Left ventricle myocardium superior (tissue), 1 donor: ENCODE data around the gene ANKS1B. TPM values are rescaled to one million over a fixed set of nuclear protein-coding genes. Genes with fewer than 3 reads are reported as not detected.
A peak's percentile ranks its signal among the peaks of the same experiment; 100 is the strongest.
"Not testable (repeated sequence)": the region's sequence is repeated elsewhere in the genome, so short reads cannot be mapped to it uniquely, and the experiment has no call there.

Experiments
- ATAC-seq: fragments of 200-7000 bp; cut with Tn5 transposase; one replicate; pipeline ENCODE4 v1.9.1; 2020; ENCODE audit warnings: mild to moderate bottlenecking, moderate library complexity
- DNase-seq: peaks from one replicate; pipeline ENCODE4 v3.0.0-alpha.2; 2020
- intact Hi-C: fragments of 100-400 bp; cut with micrococcal nuclease; formaldehyde crosslinking; loops from one replicate; pipeline ENCODE4 v1.11.0; 2022
- total RNA-seq: library from RNA; stranded (reverse); fragmentation: NEBNext Ultra II Directional; extraction: Animal tissue kit (Norgen Biotek cat#: 25700); gene quantifications from one replicate; pipeline ENCODE4 v1.2.1, GENCODE V29; 2021
- donor health status: DM: no; HTN: yes; CAD: no; lungs with severe emphysema.

ANKS1B gene
- total RNA-seq, 1 donor from 2014 or later = 2.5 TPM

DNA sequence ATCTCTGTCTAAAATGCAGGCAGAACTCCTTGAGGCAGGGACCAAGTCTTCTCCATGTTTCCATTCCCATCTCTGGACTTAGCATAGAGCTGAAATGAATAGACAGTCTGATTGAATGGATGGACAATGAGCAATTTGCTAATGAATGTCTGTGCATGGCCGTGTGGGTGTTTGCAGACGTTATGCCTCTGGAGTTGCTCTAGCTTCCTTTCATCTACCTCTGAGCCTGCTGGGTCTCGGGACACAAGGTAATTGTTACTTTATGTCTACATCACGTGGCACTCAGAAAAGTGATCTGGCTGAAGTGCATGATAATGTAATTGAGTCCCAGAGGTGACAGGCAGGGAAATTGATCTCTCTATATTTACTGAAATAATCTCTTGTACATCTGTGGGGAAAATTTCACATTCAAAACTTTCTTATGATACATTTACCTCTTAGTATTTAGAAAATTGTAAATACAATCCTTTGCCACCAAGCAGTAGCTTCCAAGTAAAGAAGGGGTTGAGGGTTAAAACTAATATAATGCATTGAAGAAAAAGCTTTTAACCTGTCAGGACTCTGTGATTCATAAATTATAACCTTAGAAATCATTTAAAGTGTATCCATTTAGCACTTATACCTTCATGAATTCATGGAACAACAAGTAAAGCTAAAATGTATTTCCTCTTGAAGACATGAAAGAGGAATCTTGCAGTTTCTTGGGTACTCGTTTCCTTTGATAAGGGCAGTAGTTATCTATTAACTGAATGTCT, 915.6 kb downstream of the ANKS1B start:
- intact Hi-C loops = no loop called here
- ATAC-seq (no peak), DNase-seq (no peak)

DNA sequence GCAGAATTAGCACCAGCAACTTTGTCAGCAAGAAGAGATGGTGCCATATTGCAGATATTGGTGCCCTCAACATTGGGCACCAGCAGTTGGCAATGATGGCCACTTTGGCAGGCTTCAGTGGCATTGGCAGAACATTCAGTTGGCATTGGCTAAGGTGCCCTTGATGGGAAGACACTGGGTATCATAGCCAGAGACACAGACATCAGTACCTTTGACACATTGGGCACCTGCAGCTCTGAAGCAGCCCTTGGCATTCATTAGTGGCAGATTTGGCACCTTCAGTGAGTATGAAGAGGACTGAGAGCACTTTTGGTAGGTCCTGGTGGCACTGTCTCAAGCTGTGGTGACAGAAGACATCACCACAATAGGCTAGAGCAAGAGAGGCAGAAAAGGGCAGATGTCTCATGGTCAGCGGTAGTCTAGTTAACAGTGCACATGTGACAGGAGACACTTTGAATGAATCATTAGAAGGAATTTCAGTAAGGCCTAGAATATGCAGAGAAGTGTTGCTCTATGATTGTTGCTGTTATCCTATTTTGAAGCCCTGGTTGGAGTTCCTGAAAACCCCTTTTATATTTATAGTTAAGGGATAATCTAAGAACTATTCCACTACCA, 917.5 kb downstream of the ANKS1B start:
- DNase-seq = no peak
- no peak for ATAC-seq
- intact Hi-C loops = no loop called here

DNA sequence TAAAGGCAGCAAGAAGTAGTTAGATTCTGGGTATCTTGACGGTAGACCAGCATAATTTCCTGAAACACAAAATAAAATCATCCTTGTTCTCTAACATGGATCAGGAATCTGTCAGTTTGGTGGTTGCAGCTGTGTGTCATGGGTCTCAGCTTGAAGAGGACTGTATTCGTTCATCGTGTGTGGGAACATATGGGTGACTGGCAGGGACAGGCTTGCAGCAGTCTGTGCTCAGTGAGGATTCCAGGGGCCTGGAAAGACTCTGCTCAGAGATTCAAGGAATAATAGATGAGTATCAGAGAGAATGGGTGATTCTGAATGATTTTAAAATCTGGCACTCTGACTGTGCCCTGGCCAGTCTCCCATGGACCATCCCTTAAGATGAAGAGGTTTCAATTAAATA, 918.0 kb downstream of the ANKS1B start:
- intact Hi-C loops = no loop called here
- DNase-seq (no peak), ATAC-seq (no peak)

DNA sequence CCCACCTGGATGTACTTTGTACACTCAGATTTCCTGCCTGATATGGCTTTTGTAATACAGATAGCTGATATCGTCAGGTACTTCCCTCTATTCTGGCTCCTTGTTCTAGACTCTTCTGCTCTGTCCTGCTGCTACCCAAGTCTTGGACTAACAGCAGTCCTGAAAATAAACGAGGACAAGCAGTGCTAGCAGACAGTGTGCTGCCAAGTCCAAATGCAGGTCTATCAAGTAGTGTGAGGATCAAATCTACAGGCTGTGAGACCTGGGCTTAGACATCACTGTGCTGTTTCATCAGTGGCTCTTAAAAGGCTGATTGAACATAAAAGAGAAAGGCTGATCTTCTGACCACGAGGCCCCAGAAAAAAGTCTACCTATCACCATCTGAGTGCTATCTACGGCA, 921.6 kb downstream of the ANKS1B start:
- ATAC-seq = no peak
- intact Hi-C loops = no loop called here
- no peak for DNase-seq

DNA sequence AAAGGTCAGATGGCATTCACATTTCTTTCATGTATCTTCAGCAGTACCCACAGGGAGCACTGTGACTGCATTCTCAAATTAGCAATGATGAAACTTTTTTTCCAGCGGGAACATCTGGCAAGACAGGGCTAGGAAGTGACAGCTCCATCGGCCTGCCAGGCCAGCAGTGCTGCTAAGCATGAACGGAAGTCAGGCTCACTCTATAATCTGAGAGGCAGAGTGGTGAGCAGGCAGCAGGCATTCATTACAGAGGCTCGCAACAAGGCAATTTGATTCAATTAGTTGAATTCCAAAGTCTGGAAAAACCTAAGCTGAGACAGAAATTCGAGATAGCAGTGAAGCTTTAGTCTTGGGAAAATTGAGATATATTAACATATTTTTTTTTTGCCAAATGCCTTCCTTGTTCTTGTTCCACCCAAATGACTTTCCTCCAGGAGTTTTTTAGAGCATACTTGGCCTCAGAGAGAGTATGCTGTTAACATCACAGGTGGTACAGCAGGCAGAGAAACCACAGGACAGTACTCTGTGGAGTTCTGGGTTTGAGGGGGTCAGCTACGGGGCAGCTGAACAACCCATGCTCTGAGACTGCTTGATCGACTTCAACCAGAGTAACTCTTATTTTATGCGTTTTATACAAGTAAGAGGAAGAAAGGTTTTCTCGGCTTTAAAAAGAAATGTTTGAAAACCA, 924.8 kb downstream of the ANKS1B start:
- peak; percentile 84 for ATAC-seq
- intact Hi-C loops = no loop called here
- peak; percentile 57 for DNase-seq

DNA sequence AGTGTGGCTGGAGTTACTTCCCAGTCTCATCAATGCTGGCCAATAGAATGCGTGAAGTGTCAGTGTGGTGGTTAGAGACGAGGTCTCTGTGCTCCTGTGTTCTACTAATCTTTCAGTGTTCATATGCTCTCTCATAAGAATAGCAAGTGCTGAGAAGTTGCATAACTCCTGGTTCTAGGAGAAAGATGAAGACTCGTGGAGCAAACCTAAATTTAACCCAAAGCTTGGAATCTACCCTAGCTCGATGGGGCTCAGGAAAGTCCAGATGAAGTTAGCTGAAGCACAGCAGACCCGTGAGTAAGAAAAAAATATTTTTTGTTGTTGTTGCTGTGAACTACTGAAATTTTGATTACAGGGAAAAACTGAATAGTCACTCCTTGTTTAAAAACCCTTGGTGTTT, 927.1 kb downstream of the ANKS1B start:
- no peak for ATAC-seq
- DNase-seq = no peak
- intact Hi-C loops = no loop called here

DNA sequence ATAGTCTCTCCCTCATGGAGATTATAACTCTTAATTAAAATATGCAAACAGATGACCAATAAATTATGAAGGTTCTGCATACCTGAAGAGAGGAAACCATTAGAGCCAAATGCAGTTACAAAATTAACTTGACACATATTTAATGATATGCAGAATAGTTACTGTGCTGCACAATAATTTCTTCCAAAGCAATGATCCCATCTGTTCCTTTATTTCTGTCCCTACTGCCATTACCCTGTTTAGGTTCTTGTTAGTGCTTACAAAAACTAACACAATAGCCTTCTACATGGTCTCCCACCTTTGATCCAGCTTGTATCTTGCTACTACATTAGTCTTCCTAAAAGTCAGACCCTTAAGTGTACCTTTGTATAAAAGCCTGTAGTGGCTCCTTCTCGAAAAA, 928.5 kb downstream of the ANKS1B start:
- no peak for ATAC-seq
- intact Hi-C loops = no loop called here

DNA sequence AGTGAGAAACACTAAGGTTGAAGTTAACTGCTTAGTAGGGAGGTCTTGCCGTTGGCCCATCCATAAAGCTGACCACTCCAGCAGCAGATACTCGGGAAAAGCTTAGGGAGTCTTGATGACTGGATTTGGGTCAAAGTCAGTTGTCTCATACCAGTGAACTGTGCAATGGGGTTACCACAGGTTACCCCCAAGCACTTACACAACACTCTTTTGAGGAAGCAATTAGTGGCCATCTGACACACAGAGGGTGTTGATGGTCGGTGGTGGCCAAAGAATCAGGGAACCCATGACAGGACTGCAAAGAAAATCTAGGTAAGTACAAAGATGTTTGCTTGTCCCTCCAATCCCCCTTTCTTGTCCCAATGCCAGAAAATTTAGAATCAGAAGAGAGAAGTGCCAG, 929.4 kb downstream of the ANKS1B start:
- intact Hi-C loops = no loop called here
- DNase-seq = no peak
- no peak for ATAC-seq

More for the DNA sequence above, 928.5 kb downstream of the ANKS1B start:
- no peak for DNase-seq

DNA sequence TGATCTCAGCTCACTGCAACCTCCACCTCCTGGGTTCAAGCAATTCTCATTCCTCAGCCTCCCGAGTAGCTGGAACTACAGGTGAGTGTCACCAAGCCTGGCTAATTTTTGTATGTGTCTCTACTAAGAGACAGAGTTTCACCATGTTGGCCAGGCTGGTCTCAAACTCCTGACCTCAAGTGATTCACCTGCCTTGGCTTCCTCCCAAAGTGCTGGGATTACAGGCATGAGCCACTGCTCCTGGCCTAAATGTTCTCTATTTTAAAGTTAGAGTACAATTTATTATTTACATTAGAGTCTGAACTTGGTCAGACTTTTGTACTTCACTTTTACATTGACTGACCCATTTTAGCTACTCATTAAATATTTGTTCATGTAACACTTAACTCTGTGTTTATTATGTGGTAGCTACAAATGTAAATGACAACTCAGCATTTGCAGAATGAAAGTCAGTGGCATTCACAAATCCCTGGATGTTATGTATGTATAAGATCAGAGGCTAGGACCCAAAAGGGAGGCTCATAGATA, 930.1 kb downstream of the ANKS1B start:
- DNase-seq (no peak), ATAC-seq (no peak)
- intact Hi-C loops = no loop called here

DNA sequence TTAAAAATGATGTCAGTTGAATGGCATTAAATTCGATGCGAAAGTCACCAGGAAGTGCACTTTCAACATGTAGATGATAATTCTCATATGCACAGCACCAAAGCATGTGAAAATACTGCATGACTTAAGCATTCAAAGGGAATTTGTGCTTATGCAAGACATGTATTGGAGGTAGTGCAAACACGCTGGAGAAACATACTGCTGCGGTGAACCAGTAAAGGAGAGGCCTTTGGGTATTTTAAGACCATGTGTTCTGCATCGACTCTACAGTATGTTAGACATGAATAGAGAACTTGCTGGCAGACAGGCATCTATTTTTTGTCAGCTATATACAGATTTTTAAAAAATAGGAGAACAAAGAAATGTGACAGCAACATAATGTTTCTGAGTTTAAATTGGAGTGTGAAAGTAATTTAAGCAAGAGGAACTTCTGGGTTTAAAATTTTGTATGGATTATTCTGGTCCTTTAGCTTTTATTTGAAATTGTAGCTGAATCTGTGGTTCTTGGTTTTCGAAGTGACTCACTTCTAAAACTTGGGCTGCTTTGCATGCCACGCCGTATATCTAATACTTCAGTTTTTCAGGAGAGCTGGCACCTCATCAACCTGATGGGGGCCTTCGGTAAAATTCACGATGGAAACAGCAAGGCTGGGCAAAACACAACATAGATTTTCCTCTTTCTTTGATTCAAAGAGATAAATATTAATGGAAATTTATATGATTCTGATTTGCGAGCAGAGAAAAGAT, 930.9 kb downstream of the ANKS1B start:
- no peak for DNase-seq
- intact Hi-C loops = no loop called here

DNA sequence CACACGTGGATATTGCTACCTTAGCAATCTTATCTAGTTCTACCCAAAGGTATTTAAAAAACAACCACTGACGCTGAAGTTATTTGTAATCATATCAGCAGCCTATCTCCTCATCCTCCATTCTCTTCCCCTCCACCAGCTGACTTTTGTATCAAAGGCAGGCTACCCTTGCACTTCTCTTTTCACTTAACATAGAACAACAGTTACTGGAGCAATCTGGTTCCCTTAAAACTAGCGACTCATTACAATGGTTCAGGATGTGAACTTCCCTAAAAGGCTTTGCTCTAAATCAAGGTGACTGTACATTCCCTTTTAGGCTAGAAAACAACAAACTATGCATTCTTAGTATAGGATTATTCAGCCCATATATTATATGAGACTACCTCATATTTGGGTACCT, 935.0 kb downstream of the ANKS1B start:
- no peak for ATAC-seq
- intact Hi-C loops = loop anchor here (10.0 kb wide), 1 partner anchor 715 kb away; no protein-coding TSS in a partner anchor
- DNase-seq = no peak

More for the DNA sequence above, 930.9 kb downstream of the ANKS1B start:
- no peak for ATAC-seq

DNA sequence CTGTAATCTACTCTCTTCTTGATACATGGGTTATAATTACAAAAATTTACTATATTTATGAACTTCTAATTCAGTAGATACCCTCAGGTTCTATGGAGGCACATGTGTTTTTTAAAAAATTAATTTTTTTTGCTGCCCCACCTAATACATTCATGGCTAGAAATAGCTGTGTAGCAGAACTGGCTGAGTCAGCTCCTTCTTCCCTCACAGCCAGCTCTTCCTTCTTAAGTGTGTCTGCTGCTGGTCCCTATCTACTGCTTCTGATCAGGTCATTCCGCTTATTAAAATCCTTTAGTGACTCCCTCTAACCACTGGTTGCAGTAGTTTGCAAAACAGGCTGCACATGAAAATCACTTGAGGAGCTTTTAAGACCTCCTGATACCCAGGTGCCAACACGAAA, 939.6 kb downstream of the ANKS1B start:
- no peak for ATAC-seq
- intact Hi-C loops = loop anchor here (10.0 kb wide), 1 partner anchor 720 kb away; no protein-coding TSS in a partner anchor
- DNase-seq = no peak

DNA sequence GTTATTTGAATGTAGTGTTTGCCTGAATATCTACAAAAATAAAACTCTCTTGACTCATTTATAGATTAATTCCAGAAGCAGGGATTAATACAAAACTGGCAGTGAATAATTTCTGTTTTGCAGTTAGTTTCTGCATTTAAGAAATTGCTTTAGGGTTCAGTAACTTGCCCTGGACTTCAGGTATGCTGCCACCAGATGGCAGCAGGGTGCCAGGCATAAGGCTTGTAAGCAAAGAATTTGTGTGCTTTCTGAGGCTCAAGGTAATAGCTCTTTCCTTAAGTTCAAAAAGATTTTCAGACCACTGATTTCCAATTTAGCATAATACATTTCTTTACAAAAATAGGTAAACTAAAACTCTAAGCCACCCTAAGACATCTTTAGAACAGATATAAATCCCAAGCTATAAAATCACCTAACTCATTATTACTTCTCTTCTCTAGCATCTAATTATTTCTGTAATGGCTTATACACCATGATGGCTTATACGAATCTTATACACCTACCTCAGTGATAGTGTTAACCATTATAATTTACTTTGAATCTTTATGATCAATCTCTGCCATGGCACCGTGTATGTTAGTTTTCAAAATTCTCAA, 941.3 kb downstream of the ANKS1B start:
- ATAC-seq (no peak), DNase-seq (peak; percentile 75)
- intact Hi-C loops = loop anchor here (10.0 kb wide), 1 partner anchor 721 kb away; no protein-coding TSS in a partner anchor

DNA sequence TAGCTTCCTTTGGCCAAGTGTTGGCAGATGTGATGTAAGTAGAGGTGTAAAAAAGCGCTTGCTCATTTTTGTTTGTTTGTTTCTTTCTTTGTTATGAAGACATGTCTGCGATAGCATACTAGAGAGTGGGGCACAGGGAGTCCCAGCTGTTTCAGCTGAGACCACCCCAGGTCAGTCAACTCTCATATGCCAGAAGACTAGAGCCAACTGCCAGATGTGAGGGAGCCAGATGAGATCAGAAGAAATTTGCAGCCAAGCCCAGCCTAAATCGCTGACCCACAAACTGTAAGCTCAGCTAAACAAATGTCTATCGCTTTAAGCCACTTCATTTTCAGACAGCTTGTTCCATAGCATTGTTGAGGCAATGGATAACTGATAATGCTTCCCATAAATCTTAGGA, 942.5 kb downstream of the ANKS1B start:
- ATAC-seq = no peak
- no peak for DNase-seq
- intact Hi-C loops = loop anchor here (10.0 kb wide), 1 partner anchor 723 kb away; no protein-coding TSS in a partner anchor

DNA sequence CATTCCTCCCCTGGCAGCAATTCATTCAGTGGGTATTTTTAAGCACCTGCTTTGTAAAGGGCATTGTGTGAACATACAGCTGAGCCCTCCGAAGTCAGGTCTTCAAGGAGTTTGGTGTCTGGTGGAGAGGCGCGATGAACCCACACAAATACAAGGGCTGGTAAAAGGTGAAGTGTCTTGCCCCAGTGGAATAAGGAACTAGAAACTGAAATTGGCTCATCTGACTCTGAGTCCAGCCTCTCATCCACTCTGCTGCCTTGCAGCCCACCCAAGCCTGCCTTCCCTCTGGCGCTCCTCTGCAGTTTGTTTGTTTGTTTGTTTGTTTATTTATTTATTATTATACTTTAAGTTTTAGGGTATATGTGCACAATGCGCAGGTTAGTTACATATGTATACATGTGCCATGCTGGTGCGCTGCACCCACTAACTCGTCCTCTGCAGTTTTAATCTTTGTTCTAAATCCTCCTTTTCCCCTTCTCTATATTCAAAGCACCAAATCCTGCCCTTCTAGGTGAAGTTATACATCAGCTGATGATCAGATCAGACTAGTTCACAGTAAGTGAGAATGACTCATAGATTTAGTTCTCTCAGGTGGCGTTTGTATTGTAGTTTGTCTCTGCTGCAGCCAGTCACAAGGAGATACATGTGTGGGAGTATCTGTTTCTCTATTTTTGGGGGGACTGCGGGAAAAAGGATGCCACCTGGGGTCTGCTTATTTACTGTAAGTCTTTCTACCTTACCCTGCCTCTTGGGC, 945.2 kb downstream of the ANKS1B start:
- intact Hi-C loops = loop anchor here (10.0 kb wide), 1 partner anchor 725 kb away; no protein-coding TSS in a partner anchor
- ATAC-seq = no peak
- DNase-seq = no peak

DNA sequence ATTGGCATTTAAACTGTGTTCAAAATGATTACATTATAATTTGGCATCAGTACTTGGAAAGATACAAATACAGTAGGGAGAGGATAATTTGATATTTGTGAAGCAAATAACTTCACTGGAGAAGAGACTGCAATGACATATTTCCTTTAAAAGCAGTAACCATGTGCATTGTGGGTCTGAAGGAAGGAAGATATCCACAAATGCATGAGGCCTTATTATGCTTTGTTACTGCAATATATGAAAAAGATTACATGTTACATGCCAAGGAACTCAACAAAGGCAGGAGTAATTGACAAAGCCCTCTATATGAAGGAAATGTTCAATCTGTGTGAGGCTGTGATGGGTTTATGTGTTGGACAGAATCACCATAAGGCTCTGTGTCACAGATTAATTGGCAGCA, 948.2 kb downstream of the ANKS1B start:
- DNase-seq (no peak), ATAC-seq (no peak)
- intact Hi-C loops = no loop called here

DNA sequence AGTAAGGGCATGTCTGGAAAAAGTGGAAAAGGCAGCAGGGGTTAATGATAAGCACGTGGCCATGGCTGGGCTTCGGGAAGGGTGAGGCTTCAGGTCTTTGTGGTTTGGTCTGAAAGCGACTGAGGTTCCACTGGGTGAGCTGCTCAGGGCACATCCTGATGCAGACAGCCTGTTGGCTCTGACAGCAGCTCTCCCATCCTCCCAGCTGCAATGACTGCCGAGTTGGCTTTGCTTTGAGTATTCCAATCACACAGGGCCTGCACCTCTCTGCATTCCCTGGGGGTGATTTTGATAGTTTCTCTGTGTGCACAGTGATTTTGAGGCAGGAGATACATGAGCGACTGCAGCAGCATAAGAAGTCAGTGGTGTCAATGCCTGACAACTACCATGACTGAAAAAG, 948.9 kb downstream of the ANKS1B start:
- intact Hi-C loops = no loop called here
- DNase-seq (no peak), ATAC-seq (no peak)

DNA sequence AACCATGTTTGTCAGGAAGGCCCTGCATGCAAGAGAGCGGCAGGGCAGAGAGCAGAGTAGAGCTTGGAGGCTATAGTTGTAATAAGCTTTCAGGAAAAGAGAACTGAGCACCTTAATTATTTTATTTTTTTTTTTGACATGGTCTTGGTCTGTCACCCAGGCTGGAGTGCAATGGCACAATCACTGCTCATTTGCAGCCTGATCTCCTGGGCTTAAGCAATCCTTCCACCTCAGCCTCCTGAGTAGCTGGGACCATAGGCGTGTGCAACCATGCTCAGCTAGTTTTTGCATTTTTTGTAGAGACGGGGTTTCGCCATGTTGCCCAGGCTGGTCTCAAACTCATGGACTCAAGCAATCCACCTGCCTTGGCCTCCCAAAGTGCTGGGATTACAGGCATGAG, 950.5 kb downstream of the ANKS1B start:
- ATAC-seq, intact Hi-C loops, DNase-seq: not testable (repeated sequence)
